Progenitor cell of endocrine pancreas (in vitro differentiated cells): ENCODE data around the gene LHX3. TPM values are rescaled to one million over a fixed set of nuclear protein-coding genes. Genes with fewer than 3 reads are reported as not detected.

ENCODE experiments used
- DNase-seq: peaks from one replicate; pipeline ENCODE4 v3.0.0; 2021; ENCODE audit warnings: low spot score; ENCODE audit not compliant: unreplicated experiment
- H3K27ac Mint-ChIP-seq: 2 replicates; pipeline ENCODE4 v1.8.0; 2021; ENCODE audit warnings: mild to moderate bottlenecking, moderate library complexity, mixed read lengths
- H3K27me3 Mint-ChIP-seq: 2 replicates; pipeline ENCODE4 v1.8.0; 2021; ENCODE audit warnings: mixed read lengths
- H3K36me3 Mint-ChIP-seq: 2 replicates; pipeline ENCODE4 v1.8.0; 2022; ENCODE audit warnings: mixed read lengths; ENCODE audit not compliant: insufficient read depth
- H3K4me1 Mint-ChIP-seq: 2 replicates; pipeline ENCODE4 v1.8.0; 2021; ENCODE audit warnings: low read depth, mixed read lengths
- H3K4me3 Mint-ChIP-seq: 2 replicates; pipeline ENCODE4 v1.8.0; 2021; ENCODE audit warnings: low read depth, mild to moderate bottlenecking, moderate library complexity, mixed read lengths
- H3K9me3 Mint-ChIP-seq: 2 replicates; pipeline ENCODE4 v1.8.0; 2021; ENCODE audit warnings: low read depth, mixed read lengths
- CTCF ChIP-seq: fragments of 200-600 bp; sonication (generic); IDR thresholded peaks from one replicate; pipeline ENCODE4 v1.5.0; 2021; ENCODE audit warnings: antibody characterized with exemption, mild to moderate bottlenecking; ENCODE audit not compliant: unreplicated experiment
- total RNA-seq: library from RNA; stranded (reverse); gene quantifications from 2 replicates; pipeline ENCODE4 v1.2.1, GENCODE V29; 2021

LHX3 gene
- total RNA-seq, 1 donor from 2014 or later: not detected

- Mint-ChIP-seq H3K4me3 (no peak overlapping the region), H3K9me3 (no peaks in the 10 kb centered on the region), H3K27ac (no peak overlapping the region), H3K36me3 (peaks cover 18% of the 10 kb centered on the region), H3K4me1 (no peaks in the 10 kb centered on the region), H3K27me3 (peaks cover 5% of the 10 kb centered on the region)
- no peak for DNase-seq
- no peak for TF ChIP-seq CTCF
These were observed 6.8 kb upstream of the LHX3 start for GRCh38 chr9:136211441-136212344.

GRCh38 chr9:136211006-136211405 lies 6.1 kb upstream of the LHX3 start:
- Mint-ChIP-seq H3K9me3 (no peaks in the 10 kb centered on the region), H3K27me3 (peaks cover 11% of the 10 kb centered on the region), H3K27ac (no peak overlapping the region), H3K36me3 (peaks cover 19% of the 10 kb centered on the region), H3K4me3 (no peak overlapping the region), H3K4me1 (no peaks in the 10 kb centered on the region)
- TF ChIP-seq CTCF: no peak
- DNase-seq: no peak

GRCh38 chr9:136210276-136210675 lies 5.3 kb upstream of the LHX3 start:
- Mint-ChIP-seq H3K27ac (no peak overlapping the region), H3K9me3 (no peaks in the 10 kb centered on the region), H3K4me1 (no peaks in the 10 kb centered on the region), H3K27me3 (peaks cover 13% of the 10 kb centered on the region), H3K4me3 (no peak overlapping the region), H3K36me3 (peaks cover 17% of the 10 kb centered on the region)
- DNase-seq: no peak
- no peak for TF ChIP-seq CTCF

GRCh38 chr9:136209786-136210185 lies 4.9 kb upstream of the LHX3 start:
- H3K27ac Mint-ChIP-seq: no peak overlapping the region
- TF ChIP-seq CTCF: no peak
- H3K36me3 Mint-ChIP-seq: peaks cover 12% of the 10 kb centered on the region
- no peaks in the 10 kb centered on the region for H3K9me3 Mint-ChIP-seq
- no peak for DNase-seq
- no peaks in the 10 kb centered on the region for H3K4me1 Mint-ChIP-seq
- peaks cover 13% of the 10 kb centered on the region for H3K27me3 Mint-ChIP-seq
- H3K4me3 Mint-ChIP-seq: no peak overlapping the region

- DNase-seq: no peak
- Mint-ChIP-seq H3K4me3 (no peak overlapping the region), H3K27ac (no peak overlapping the region), H3K36me3 (peaks cover 11% of the 10 kb centered on the region), H3K27me3 (peaks cover 15% of the 10 kb centered on the region), H3K9me3 (no peaks in the 10 kb centered on the region), H3K4me1 (no peaks in the 10 kb centered on the region)
- TF ChIP-seq CTCF: no peak
These were observed 4.3 kb upstream of the LHX3 start for GRCh38 chr9:136209232-136209631.
